Naive thymus-derived CD8-positive, alpha-beta T cell (primary cell): ENCODE data around the gene E2F2. TPM values are rescaled to one million over a fixed set of nuclear protein-coding genes. Genes with fewer than 3 reads are reported as not detected.

Source experiments
- ATAC-seq, 2 donors: fragments of 150-1000 bp; cut with Tn5 transposase in 1 of 2; sonication (Bioruptor Pico), chemical (Tn5 transposase) in 1 of 2; 1 replicate in 1 of 2; 2 replicates in 1 of 2; pipeline ENCODE4 v1.10.0; 2021; ENCODE audit warnings: mild to moderate bottlenecking in 2 of 2, moderate library complexity in 2 of 2
- POLR2A ChIA-PET: fragments of 350-600 bp; sonication (Branson Sonifier 250); formaldehyde crosslinking; loops from one replicate; lab custom pipeline; 2021; ENCODE audit warnings: antibody characterized with exemption; lab: Charles Lee
- DNase-seq, 10 donors: peaks; one replicate each; pipeline versions ENCODE4 v3.0.0 to v3.0.0-alpha.2; 2020 to 2022
- H3K27ac Mint-ChIP-seq, 10 donors: one replicate each; pipeline ENCODE4 v1.8.0; 2020 to 2022; ENCODE audit warnings: mild to moderate bottlenecking in 10 of 10, mixed read lengths in 10 of 10, moderate library complexity in 4 of 10, inconsistent platforms in 1 of 10
- H3K27me3 Mint-ChIP-seq, 5 donors: one replicate each; pipeline ENCODE4 v1.8.0; 2021 to 2022; ENCODE audit warnings: mixed read lengths in 5 of 5
- H3K36me3 Mint-ChIP-seq, 3 donors: one replicate each; pipeline ENCODE4 v1.8.0; 2020 to 2022; ENCODE audit warnings: mixed read lengths in 3 of 3, mild to moderate bottlenecking in 2 of 3, inconsistent platforms in 1 of 3
- H3K4me1 Mint-ChIP-seq, 4 donors: one replicate each; pipeline ENCODE4 v1.8.0; 2021 to 2022; ENCODE audit warnings: mixed read lengths in 4 of 4
- H3K4me3 Mint-ChIP-seq, 10 donors: one replicate each; pipeline ENCODE4 v1.8.0; 2020 to 2022; ENCODE audit warnings: mild to moderate bottlenecking in 10 of 10, mixed read lengths in 10 of 10, moderate library complexity in 6 of 10, inconsistent platforms in 1 of 10
- H3K9me3 Mint-ChIP-seq, 9 donors: one replicate each; pipeline ENCODE4 v1.8.0; 2020 to 2022; ENCODE audit warnings: mixed read lengths in 9 of 9, mild to moderate bottlenecking in 3 of 9, inconsistent platforms in 1 of 9, moderate library complexity in 1 of 9
- polyA plus RNA-seq, 3 donors: library from polyadenylated mRNA; unstranded; fragments of 300-500 nt; fragmentation: Illumina TruSeq; gene quantifications; one replicate each; pipeline ENCODE4 v1.2.3, GENCODE V29; 2021
- total RNA-seq, 8 experiments: library from RNA in 2 of 8; stranded (reverse) in 2 of 8; gene quantifications; one replicate each; pipeline ENCODE4 v1.2.3 and lab custom pipeline; 2021 to 2026

Gene E2F2
- total and polyA plus RNA-seq, 5 experiments from 2014 or later: 0.05 to 0.14 (median 0.12) TPM; not detected in 1

DNA sequence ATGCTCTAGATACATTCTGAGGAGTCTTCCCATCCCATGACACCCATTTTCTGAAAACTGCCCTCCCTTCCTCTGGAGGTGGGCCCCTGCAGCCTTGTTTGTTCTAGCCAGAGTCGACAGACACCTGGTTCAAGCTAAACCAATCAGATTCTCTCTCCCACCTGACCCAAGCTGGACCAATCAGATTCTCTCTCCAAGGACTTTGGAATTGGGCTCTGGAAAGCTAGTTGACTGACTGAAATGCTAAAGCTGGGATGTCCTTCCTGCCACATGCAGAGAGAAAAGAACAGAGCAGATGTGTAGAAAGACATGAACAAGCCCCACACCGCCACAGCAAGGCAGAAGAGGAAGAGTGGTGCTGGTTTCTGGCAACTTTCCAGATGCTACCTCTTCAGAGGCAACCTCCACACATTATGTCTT lies 71.7 kb downstream of the E2F2 start:
- no peak overlapping the region for H3K4me3 Mint-ChIP-seq
- peaks cover 8 to 16% (median 13%) of the 10 kb centered on the region in 5 donors for H3K27me3 Mint-ChIP-seq
- H3K36me3 Mint-ChIP-seq: no peaks in the 10 kb centered on the region
- peaks cover 4 to 13% (median 11%) of the 10 kb centered on the region in 4 donors for H3K4me1 Mint-ChIP-seq
- ATAC-seq (peak in 1 of 2 donors; percentile 52), DNase-seq (no peak)
- POLR2A ChIA-PET: no interaction called here
- H3K9me3 Mint-ChIP-seq: no peaks in the 10 kb centered on the region
- peak overlapping the region in 1 of 10 donors; percentile 49 for H3K27ac Mint-ChIP-seq

Other genes starting within 250 kb of the E2F2 start
- 100 to 1,000 TPM; 115 to 120 TPM for gene HNRNPR, start 186.9 kb downstream of the E2F2 start, total RNA-seq
- gene HNRNPR, start 186.9 kb downstream of the E2F2 start, polyA plus RNA-seq: 100 to 1,000 TPM; 182 to 193 (median 184) TPM
- 1 to 10 TPM; 8.5 to 8.9 TPM for gene ZNF436, start 161.4 kb downstream of the E2F2 start, total RNA-seq
- 1 to 10 TPM; 1.8 to 3.9 (median 2.0) TPM for gene ZNF436, start 161.4 kb downstream of the E2F2 start, polyA plus RNA-seq
- gene TCEA3, start 106.5 kb downstream of the E2F2 start, total RNA-seq: 10 to 100 TPM; 32.4 to 37.7 TPM
- 10 to 100 TPM; 22.5 to 44.4 (median 30.1) TPM for gene TCEA3, start 106.5 kb downstream of the E2F2 start, polyA plus RNA-seq
- gene ASAP3, start 47.1 kb downstream of the E2F2 start, total RNA-seq: 1 to 10 TPM; 2.3 to 2.5 TPM
- gene ASAP3, start 47.1 kb downstream of the E2F2 start, polyA plus RNA-seq: 1 to 10 TPM in 2 of 3 donors, under 1 TPM in 1; 0.61 to 1.2 (median 1.1) TPM
- gene ID3, start 28.3 kb upstream of the E2F2 start, total RNA-seq: 10 to 100 TPM; 60.9 to 64.8 TPM
- gene ID3, start 28.3 kb upstream of the E2F2 start, polyA plus RNA-seq: 1 to 10 TPM; 2.7 to 10.0 (median 4.6) TPM
- gene RPL11, start 160.6 kb upstream of the E2F2 start, total RNA-seq: 1,000 to 10,000 TPM; 2,047 to 2,067 TPM
- gene RPL11, start 160.6 kb upstream of the E2F2 start, polyA plus RNA-seq: 1,000 to 10,000 TPM; 1,566 to 1,847 (median 1,638) TPM
- 10 to 100 TPM; 27.0 to 27.6 TPM for gene ELOA, start 212.2 kb upstream of the E2F2 start, total RNA-seq
- gene ELOA, start 212.2 kb upstream of the E2F2 start, polyA plus RNA-seq: 10 to 100 TPM; 17.0 to 26.4 (median 19.1) TPM
- gene PITHD1, start 247.2 kb upstream of the E2F2 start, total RNA-seq: 10 to 100 TPM; 79.1 to 86.6 TPM
- gene PITHD1, start 247.2 kb upstream of the E2F2 start, polyA plus RNA-seq: 10 to 100 TPM; 68.1 to 80.6 (median 74.3) TPM